Central memory CD4-positive, alpha-beta T cell (primary cell): ENCODE measurements around the gene RABAC1.

Experiments
- DNase-seq: peaks from one replicate; pipeline ENCODE4 v3.0.0; 2022

Gene RABAC1

GRCh38 chr19:41988947-41989346 lies 29.8 kb upstream of the RABAC1 start:
- DNase-seq: no peak

GRCh38 chr19:41987141-41987860 lies 28.2 kb upstream of the RABAC1 start:
- DNase-seq: no peak

- DNase-seq: no peak
Measured at GRCh38 chr19:41984961-41985360, 25.8 kb upstream of the RABAC1 start.

DNA sequence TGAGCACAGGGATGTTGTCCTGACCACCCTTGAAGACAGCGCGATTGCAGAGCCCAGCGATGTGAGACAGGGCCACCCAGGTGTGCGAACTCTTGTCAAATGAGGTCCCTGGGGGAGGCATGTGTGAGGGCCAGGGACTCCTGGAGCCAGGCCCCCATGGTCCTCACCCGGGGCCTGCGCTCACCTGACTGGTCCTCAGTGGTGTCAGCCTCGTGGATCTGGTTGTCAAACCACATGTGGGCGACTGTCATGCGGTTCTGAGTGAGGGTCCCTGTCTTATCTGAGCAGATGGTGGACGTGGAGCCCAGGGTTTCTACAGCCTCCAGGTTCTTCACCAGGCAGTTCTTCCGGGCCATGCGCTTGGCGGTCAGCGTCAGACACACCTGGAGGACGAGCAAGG lies 22.6 kb upstream of the RABAC1 start:
- DNase-seq: no peak

- no peak for DNase-seq
Measured at GRCh38 chr19:41978470-41978869, 19.3 kb upstream of the RABAC1 start.

DNA sequence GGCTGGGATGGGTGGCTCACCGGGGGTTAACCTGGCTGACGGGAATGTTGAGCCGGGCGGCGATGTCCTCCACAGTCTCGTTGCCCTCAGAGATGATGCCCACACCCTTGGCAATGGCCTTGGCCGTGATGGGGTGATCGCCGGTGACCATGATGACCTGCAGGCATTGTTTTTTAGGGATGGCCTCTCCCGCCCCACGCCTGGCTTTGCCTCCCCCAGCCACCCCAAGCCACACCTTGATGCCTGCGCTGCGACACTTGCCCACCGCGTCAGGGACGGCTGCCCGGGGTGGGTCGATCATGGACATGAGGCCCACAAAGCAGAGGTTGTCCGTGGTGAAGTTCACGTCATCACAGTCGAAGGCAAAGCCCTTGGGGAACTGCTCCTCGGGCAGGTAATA lies 18.8 kb upstream of the RABAC1 start:
- no peak for DNase-seq

DNA sequence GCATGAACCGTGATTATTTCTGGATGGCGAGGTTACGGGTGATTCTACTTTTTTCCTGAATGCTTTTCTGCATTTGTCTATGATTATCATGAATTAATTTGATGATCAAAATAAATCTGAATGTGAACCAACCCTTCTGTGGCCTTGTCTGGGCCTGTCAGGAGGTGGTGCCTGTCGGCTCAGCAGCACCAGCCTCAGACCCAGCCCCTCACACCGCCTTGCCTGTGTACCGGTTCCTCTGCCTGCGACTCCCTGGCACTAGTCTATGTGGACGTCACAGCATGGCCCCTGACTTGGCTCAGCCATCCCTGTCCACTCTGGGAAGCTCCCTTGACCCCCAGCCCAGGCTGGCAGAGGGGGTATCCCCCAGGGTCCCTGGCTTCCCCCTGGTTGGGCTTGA lies 15.5 kb upstream of the RABAC1 start:
- DNase-seq: no peak

DNA sequence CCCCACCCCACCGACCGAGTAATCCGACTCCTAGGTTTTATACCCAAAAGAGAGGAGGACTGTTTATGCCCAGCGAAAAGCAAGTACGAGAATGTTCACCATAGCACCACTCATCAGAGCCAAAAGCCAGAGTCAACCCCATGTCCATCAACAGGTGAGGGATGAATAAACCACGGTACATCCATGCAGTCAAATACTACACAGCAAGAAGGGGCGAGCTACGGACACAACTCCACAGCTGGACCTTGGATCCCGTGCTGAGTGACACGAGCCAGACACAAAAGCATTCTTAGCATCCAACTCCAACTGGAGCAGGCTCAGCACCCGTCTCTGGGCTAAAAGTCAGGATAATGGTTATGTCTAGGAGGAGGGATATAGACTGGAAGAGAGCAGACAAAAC lies 12.2 kb upstream of the RABAC1 start:
- no peak for DNase-seq

GRCh38 chr19:41969772-41970458 lies 10.8 kb upstream of the RABAC1 start:
- no peak for DNase-seq

DNA sequence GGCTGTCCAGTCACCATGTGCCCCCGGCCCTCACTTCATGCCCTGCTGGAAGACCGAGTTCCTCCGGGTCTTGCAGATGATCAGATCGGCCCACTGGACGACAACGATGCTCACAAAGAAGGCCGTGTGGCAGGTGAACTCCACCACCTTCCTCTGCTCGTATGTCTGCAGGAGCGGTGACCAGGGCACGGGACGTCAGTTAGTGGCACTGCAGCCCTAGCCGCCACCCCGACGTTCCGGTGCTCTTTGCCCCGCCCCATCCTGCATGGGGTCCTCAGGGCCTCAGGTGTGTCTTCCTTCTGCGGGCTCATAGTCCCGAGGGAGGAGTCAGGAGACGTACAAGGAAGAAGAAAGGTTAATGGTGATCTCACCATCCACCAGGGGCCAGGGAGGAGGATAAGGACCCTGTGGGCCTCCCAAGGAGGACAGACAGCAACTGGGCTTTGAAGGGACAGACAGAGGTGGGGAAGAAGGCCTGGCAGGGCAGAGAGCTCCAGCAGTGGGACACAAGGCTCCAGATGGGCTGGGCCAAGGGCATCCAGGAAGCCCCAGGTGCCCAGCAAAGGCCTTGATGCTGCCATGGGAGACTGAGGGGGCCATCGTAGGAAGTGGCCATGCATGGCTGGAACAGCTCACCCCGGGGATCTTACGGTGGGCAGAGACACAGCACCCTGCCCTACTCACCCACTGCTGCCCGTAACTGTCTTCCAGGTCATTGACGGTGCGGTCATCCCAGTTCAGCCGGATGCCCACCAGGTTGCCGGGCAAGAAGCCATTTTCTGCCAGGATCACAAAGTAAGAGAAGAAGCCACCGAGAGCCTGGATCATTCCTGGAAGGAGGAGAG lies 9.9 kb upstream of the RABAC1 start:
- no peak for DNase-seq

- no peak for DNase-seq
Measured at GRCh38 chr19:41967054-41967783, 8.1 kb upstream of the RABAC1 start.

GRCh38 chr19:41965106-41965505 lies 6.0 kb upstream of the RABAC1 start:
- DNase-seq: no peak

- no peak for DNase-seq
Measured at GRCh38 chr19:41960973-41961372, 1.9 kb upstream of the RABAC1 start.

GRCh38 chr19:41958367-41959055 lies 610 bp downstream of the RABAC1 start:
- DNase-seq: peak; percentile 70

GRCh38 chr19:41957838-41958366 lies 1.2 kb downstream of the RABAC1 start:
- peak; percentile 25 for DNase-seq

DNA sequence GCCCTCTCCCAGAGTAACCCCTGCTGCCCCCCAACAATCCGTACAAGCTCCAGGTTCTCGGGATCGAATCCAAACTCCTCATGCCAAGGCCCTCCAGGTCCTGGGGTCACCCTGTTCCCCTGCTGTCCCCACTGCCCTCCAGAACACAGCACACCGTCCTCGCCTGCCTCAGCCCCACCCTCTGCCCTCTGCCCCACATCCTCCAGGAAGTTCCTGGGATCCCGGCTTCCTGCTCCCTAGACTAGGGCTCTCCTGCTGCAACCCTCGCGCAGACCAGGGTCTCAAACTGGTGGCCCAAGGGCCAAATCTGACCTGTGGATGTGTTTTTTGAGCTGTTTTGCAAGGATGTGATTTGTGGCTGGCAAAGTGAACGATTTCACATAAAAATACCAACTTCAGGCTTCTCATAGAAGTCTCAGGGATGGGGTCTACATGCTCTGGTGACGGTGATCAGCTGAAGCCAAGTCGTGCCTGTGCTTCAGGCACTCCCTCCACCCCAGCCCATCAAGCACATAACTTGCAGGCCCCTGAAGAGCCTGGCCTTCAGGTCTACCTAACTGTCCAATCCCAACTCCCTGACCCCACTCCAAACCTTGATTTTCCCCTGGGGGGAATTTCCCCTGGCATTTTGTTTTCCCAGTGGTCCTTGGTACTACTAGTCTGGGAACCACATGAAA lies 1.8 kb downstream of the RABAC1 start:
- no peak for DNase-seq

- no peak for DNase-seq
Measured at GRCh38 chr19:41956621-41957020, 2.5 kb downstream of the RABAC1 start.

DNA sequence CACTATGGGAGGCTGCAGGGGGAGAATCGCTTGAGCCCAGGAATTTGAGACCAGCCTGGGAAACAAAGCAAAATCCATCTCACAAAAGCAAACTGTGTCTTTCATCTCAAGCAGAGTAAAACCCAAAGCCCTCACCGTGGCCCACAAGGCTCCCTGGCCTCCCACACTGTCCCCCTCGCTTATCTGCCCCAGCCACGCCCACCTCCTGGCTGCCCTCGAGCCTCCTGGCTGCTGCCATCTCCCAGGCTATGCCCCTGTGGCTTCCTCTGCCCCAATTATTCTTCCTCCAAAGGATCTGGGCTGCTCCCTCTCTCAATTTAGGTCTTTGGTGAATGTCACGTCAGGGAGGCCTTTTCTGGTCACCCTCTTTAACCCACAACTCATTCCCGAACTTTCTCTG lies 3.6 kb downstream of the RABAC1 start:
- no peak for DNase-seq

DNA sequence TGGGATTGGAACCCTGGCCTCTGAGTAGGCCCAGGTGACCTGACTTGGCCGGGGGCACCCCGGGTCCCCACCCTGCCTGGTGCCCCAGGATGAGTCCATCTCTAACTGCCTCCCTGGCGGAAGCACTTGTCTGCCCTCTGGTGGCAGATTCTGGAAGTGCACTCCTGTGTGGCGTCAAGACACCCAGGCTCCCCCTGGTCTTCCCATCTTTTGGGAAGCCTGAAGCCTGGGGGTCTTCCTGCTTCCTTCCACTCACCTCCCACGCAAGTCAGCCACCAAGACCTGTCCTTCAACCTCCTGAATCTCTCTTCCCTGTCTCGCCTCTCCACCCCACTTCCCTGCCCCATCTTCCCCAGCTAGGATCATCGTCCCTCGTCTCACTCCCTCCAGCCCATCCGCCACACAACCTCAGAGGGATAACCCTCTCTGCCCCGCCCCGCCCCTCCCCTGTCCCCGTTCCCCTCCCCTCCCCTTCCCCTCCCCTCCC lies 7.4 kb downstream of the RABAC1 start:
- peak; percentile 71 for DNase-seq

- no peak for DNase-seq
Measured at GRCh38 chr19:41947091-41947490, 12.0 kb downstream of the RABAC1 start.

DNA sequence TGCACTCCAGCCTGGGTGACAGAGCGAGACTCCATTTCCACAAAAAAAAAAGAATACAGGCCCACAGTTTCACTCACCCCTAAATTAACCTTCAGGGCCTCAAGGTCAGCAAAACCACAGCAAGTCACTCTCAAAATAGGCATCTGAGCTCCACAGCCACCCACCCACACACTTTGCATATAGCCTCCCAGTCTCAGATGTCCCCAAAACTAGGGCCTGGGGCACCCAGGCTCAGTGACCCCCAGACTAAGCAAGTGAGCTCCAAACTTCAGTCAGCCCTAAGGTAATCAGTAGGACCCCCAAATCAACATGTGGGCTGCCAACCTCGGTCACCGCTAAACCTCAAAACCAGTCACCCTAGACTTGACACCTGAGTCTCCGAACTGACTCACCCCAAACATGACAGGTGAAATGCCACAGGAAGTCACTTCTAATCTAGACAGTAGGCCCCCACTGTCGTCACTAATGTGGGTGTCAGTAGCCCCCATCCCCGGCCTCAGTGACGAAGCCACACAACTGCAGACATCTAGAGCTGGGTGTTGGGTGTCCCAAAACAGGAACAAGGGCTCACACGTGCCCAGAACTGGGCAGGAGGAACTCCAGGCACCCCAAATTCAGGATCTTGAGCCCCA lies 13.9 kb downstream of the RABAC1 start:
- DNase-seq: peak; percentile 95
